ENCODE data around the gene RMP24.
"Not testable (repeated sequence)": the region's sequence is repeated elsewhere in the genome, so short reads cannot be mapped to it uniquely, and the experiment has no call there.

RMP24 gene

GRCh38 chr18:35972197-35973000 lies at the start of gene RMP24:
Gene RMP24, plus strand, starts transcription at chr18:35972679.
- peak; percentile 79 for DNase-seq (ENCODE audit: low spot score)

DNA sequence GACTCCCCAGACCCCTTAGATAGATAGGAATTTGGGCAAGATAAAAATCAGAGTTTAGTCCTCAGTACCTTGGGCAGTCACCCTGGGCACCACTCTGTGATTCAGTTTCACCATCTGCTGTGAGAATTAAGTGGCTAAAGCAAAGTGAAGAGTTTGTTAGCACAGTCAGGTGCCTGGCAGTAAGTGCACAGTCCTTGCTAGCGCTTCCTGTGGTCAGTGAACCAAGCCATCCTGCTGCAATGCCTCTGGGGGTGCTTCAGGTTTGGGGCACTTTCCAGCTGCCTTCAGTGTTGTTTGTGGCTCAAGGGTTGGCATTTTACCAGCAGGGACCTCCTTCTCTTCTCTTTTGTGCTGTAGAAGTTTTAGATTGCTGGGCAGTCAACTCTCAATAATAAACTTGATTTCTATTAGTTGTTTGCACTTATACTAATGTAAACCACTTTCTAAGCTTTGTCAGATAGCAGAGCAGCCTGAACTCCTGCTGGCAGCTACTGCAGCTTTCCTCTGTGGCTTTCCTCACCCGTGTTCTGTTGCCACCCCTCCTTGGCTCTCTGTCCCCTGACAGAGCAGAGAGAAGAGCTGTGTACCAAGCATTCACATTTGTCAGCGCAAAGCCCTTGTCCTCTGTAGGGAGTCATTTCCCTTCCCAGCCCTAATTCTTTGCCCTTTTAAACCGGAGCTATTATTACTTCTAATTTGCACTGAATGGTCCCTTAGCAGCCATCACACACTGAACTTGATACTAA lies 48.4 kb upstream of the RMP24 start:
- no peak for DNase-seq (ENCODE audit: low spot score)

DNA sequence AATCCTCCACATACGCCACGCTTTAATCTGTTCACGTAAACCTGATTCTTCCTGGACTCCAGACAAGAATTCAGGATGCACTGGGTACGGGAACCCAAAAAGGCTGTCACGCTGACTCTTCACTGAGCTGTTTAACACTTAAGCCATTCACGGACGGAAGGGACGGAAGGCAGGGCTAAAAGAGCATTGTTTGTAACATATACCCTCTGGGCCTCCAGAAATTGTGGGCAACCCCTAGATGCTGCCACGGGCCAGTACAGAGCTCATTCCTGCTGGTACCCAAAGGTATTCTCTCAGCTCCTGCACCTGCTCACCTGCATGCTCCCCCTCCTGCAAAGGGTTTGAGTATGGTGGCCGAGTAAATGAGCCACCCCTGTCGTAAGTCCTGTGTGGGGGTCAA lies 45.6 kb upstream of the RMP24 start:
- DNase-seq (ENCODE audit: low spot score) = no peak

GRCh38 chr18:35927430-35927829 lies 45.0 kb upstream of the RMP24 start:
- no peak for DNase-seq (ENCODE audit: low spot score)

DNA sequence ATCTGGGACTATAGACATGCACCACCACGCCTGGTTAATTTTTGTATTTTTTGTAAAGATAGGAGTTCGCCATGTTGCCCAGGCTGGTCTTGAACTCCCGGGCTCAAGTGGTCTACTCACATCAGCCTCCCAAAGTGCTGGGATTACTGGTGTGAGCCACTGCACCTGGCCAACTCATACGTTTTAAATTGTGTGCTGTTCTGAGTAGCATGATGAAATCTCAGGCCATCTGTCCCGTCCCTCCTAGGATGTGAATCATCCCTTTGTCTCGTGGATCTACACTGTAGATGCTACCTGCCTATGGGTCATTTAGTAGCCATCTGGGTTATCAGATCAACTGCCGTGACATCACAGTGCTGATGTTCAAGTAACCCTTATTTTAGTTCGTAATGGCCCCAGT lies 38.5 kb upstream of the RMP24 start:
- no peak for DNase-seq (ENCODE audit: low spot score)

DNA sequence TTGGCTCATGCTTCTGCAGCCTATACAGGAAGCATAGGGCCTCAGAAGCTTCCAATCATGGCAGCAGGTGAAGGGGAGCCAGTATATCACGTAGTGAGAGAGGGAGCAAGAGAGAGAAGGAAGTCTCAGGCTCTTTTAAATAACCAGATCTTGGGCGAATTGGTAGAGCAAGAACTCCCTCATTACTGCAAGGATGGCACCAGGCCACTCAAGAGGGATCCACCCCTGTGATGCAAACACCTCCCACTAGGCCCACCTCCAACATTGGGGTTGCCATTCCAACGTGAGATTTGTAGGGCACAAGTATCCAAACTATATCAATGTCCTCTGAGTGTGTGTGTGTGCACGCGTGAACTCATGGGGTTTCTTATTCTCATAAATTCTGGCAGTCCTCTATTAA lies 37.6 kb upstream of the RMP24 start:
- no peak for DNase-seq (ENCODE audit: low spot score)

DNA sequence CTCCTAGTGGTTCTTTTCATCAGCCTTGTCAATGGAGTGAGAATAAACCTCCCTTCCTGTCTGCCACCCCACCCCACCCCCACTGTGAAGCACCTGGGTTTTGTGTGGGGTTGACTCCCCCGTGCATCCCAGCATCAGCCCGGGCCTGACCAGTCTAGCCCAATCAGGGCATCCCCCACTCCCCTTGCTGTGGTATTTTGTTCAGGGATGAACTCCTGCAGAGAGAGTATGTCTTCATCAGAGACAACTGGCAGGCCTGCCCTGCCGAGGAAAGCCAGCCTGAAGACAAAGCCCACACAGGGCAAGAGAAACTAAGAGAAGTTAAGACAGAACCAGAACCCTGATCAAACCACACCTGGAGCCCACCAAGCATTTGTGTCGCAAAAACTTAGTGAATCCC lies 36.7 kb upstream of the RMP24 start:
- no peak for DNase-seq (ENCODE audit: low spot score)

GRCh38 chr18:35936951-35937350 lies 35.5 kb upstream of the RMP24 start:
- DNase-seq (ENCODE audit: low spot score) = no peak

- no peak for DNase-seq (ENCODE audit: low spot score)
Observed at GRCh38 chr18:35938158-35938557, 34.3 kb upstream of the RMP24 start.

DNA sequence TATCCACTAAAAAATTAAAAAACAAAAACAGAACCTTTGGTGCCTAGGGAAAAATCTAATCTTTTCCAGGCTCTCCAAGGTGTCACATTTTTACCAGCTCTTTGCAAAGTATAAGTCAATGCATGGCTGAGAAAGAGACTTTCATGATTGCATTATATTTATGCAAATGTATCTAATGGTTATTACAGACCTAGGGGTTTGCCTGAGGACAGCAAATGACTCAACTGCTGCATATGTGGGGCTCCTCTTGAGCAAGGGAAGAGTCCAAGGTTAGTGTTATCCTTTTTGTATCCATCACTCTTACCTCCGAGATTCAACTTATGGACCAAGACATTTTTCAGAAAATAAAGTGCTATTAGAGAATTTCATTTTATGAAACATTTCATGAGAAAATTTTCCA lies 33.9 kb upstream of the RMP24 start:
- no peak for DNase-seq (ENCODE audit: low spot score)

- no peak for DNase-seq (ENCODE audit: low spot score)
Observed at GRCh38 chr18:35939138-35939537, 33.3 kb upstream of the RMP24 start.

DNA sequence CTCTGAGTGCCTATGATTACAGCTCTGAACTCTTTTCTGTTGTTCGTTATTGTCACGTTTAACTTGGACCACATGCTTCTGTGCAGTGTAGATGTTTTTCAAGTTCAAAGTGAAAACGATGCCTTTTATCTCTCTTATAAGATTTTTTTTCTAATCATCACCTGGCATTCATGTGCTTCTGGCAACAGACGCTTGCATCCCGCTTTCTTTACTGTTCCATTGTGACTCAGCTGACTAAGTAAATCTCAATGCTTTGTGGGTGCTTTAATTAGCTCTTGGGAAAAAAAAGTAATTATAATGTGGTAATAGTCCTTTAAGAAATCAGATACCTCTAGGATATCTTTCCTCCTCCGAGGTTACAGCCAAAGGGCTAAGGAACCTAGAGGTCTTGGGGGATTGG lies 31.2 kb upstream of the RMP24 start:
- DNase-seq (ENCODE audit: low spot score) = no peak

DNA sequence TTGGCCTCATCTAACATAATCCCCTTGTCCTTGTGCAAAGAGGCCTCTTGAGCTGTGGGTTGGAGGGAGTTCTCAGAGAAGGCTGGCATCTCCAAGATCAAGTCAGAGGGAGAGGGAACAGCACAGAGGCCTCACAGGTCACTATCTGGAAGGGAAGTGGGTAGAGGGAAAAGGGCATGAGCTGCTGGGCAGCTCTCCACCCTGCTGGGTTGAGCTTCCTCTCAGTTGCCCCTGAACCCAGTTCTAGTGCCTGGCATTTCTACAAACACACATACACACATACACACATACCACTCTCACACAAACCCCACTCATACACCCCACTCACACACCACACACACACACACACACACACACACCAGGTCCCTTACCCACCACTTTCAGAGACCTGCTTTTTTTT lies 30.3 kb upstream of the RMP24 start:
- no peak for DNase-seq (ENCODE audit: low spot score)

DNA sequence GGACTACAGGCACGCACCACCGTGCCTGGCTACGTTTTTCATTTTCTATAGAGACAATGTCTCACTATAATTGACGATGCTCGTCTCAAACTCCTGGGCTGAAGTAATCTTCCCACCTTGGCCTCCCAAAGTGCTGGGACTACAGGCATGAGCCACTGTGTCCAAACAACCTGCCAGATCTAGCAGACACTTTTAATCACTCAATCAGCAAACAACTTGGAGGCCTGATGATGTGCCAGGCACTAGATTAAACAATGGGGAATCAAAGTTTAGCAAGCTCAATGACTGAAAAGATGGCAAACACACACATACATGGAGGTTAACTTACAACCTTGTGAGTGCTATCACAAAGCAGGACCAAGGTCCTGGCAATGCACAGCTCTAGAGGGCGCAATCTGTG lies 29.8 kb upstream of the RMP24 start:
- no peak for DNase-seq (ENCODE audit: low spot score)

GRCh38 chr18:35948080-35948479 lies 24.4 kb upstream of the RMP24 start:
- DNase-seq (ENCODE audit: low spot score) = no peak

- no peak for DNase-seq (ENCODE audit: low spot score)
Observed at GRCh38 chr18:35949090-35949489, 23.4 kb upstream of the RMP24 start.

GRCh38 chr18:35949903-35950627 lies 22.4 kb upstream of the RMP24 start:
- DNase-seq (ENCODE audit: low spot score) = peak; percentile 48

DNA sequence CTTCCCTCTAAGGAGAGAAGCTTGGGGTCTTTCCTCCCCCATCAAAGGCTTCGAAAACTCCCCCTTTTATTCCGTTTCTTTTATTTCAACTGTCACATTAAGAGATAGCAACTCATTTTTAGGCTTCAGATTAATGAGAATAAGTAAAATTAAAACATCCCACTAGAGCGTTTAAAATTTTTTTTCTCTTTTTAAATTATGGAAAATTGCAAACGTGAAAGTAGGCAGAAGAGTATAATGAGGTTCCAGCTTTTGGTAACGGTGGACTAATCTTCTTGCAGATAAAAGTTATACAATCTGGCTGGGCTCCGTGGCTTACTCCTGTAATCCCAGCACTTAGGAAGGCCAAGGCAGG lies 21.9 kb upstream of the RMP24 start:
- no peak for DNase-seq (ENCODE audit: low spot score)

GRCh38 chr18:35953688-35954087 lies 18.8 kb upstream of the RMP24 start:
- DNase-seq (ENCODE audit: low spot score) = no peak

DNA sequence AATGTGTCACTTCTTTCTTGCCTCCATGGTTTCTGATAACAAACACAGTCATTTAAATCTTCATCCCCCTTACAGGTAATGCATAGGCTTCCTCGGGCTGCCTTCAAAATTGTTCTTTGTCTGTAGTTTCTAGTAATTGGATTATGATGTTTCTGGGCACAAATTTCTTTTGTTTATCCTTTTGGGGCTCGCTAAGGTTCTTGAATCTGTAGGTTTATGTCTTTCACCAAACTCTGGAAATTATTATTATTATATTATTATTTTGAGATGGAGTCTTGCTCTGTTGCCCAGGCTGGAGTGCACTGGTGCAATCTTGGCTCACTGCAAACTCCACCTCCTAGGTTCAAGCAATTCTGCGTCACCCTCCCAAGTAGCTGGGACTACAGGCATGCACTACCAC lies 16.3 kb upstream of the RMP24 start:
- DNase-seq (ENCODE audit: low spot score) = no peak

GRCh38 chr18:35962320-35962719 lies 10.2 kb upstream of the RMP24 start:
- no peak for DNase-seq (ENCODE audit: low spot score)

DNA sequence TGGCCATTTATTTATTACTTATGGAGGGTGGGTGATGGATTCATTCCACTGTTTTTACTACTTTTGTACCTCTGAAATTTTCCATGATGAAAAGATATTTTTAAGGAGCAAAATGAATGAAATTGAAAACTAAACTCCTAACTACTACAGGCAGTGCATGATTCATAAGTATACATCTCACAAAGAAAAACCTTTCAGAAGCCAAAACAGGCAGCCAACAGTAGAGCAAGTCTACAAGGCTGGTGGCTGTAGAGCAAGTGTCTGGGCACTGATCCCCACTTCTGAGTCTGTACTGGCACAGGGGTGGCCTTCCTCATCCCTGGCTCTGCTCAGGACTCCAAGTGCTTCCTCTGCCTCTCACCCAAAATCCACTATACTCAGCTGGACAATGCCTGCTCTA lies 8.2 kb upstream of the RMP24 start:
- no peak for DNase-seq (ENCODE audit: low spot score)

- not testable (repeated sequence) for DNase-seq (ENCODE audit: low spot score)
Observed at GRCh38 chr18:35967866-35968265, 4.6 kb upstream of the RMP24 start.
